SH-SY5Y (cell line): Measurements from ENCODE around the gene GABRG3.

Experiments used
- GATA2 ChIP-seq: IDR thresholded peaks from 2 replicates; pipeline ENCODE4 v1.6.1; 2011; ENCODE audit warnings: mild to moderate bottlenecking, low read depth, low read length
- GATA3 ChIP-seq: IDR thresholded peaks from 2 replicates; pipeline ENCODE4 v1.6.1; 2011; ENCODE audit warnings: low read depth, mild to moderate bottlenecking, low read length, moderate library complexity

DNA sequence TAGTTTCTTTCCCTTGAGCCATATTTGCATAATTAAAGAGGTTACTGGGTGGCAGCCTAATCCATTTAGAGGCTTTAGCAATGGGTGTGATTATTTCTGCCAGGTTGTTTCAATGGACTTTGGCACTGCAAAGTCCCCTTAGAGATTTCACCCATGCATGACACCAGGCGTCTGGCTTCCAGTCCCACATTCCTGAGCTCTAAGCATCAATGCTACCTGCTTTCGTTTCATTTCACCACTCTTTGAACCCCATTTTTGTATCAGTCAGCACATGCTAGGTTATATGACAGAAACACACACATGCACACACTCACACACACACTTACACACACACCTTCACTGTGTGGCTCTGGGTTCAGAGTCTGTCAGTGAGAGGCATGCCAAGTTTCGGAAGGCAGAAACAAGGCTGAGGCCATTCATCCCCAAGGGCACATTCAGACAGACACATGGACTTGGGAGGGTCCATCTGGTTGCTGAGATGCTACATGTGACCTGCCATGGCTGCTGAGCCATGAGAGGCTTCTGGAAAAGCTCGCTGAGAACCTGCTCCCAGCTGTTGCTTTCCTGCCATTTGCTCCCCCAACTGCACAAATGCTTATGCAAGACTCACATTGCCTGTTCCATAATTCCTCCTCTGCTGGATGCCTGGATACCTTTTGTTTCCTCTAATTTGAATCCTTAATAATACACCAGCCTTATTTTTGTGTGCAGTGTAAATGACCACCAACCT lies 354.1 kb downstream of the GABRG3 start:
- TF ChIP-seq GATA2 (no peak), GATA3 (no peak)
